WERI-Rb-1 (cell line): ENCODE measurements around the gene MYO18A.

Experiments used
- DNase-seq: peaks from one replicate; pipeline ENCODE4 v3.0.0-alpha.2; 2020
- H3K27ac ChIP-seq: fragments of 250-450 bp; sonication (Bioruptor Pico); 2 replicates; pipeline ENCODE4 v1.5.1; 2020; ENCODE audit warnings: mild to moderate bottlenecking, moderate library complexity
- H3K27me3 ChIP-seq: fragments of 250-450 bp; sonication (Bioruptor Pico); 2 replicates; pipeline ENCODE4 v1.5.1; 2021; ENCODE audit warnings: mild to moderate bottlenecking, low read depth, moderate library complexity; ENCODE audit not compliant: insufficient read depth, severe bottlenecking
- H3K36me3 ChIP-seq: fragments of 250-450 bp; sonication (Bioruptor Pico); 2 replicates; pipeline ENCODE4 v1.5.1; 2020; ENCODE audit warnings: mild to moderate bottlenecking, moderate library complexity
- H3K4me3 ChIP-seq: 2 replicates; pipeline ENCODE4 v1.5.1; 2011; ENCODE audit warnings: low read depth, mild to moderate bottlenecking, control low read depth, low read length
- H3K9me3 ChIP-seq: fragments of 250-450 bp; sonication (Bioruptor Pico); 2 replicates; pipeline ENCODE4 v1.5.1; 2021; ENCODE audit warnings: mild to moderate bottlenecking, moderate library complexity; ENCODE audit not compliant: severe bottlenecking
- CTCF ChIP-seq: IDR thresholded peaks from 2 replicates; pipeline ENCODE4 v1.5.1; 2011; ENCODE audit warnings: low read depth, mild to moderate bottlenecking, control low read depth, inconsistent platforms, low read length

The MYO18A gene

GRCh38 chr17:29166507-29166887 is 13.7 kb downstream of the MYO18A start:
- Histone ChIP-seq H3K4me3 (no peak overlapping the region), H3K27ac (no peak overlapping the region), H3K27me3 (no peaks in the 10 kb centered on the region), H3K36me3 (peaks cover 32% of the 10 kb centered on the region), H3K9me3 (no peaks in the 10 kb centered on the region)
- no peak for TF ChIP-seq CTCF
- no peak for DNase-seq

- Histone ChIP-seq H3K4me3 (no peak overlapping the region), H3K27me3 (no peaks in the 10 kb centered on the region), H3K27ac (no peak overlapping the region), H3K36me3 (peaks cover 32% of the 10 kb centered on the region), H3K9me3 (no peaks in the 10 kb centered on the region)
- TF ChIP-seq CTCF, result no peak
- DNase-seq, result no peak
These were observed 14.2 kb downstream of the MYO18A start for GRCh38 chr17:29165800-29166506.

- Histone ChIP-seq H3K27ac (peak overlapping the region; percentile 79), H3K36me3 (peaks cover 32% of the 10 kb centered on the region)
These were observed 14.9 kb downstream of the MYO18A start for GRCh38 chr17:29165261-29165660.

GRCh38 chr17:29163563-29163962 is 16.6 kb downstream of the MYO18A start:
- Histone ChIP-seq H3K36me3 (peaks cover 29% of the 10 kb centered on the region), H3K9me3 (no peaks in the 10 kb centered on the region)
- DNase-seq, result no peak

More at GRCh38 chr17:29165261-29165660, 14.9 kb downstream of the MYO18A start:
- H3K4me3 ChIP-seq, result no peak overlapping the region
- no peak for TF ChIP-seq CTCF
- no peak for DNase-seq
- no peaks in the 10 kb centered on the region for H3K27me3 ChIP-seq
- no peaks in the 10 kb centered on the region for H3K9me3 ChIP-seq

GRCh38 chr17:29162909-29163341 is 17.3 kb downstream of the MYO18A start:
- TF ChIP-seq CTCF, result no peak
- Histone ChIP-seq H3K27me3 (no peaks in the 10 kb centered on the region), H3K27ac (peak overlapping the region; percentile 79), H3K9me3 (no peaks in the 10 kb centered on the region), H3K4me3 (no peak overlapping the region), H3K36me3 (peaks cover 29% of the 10 kb centered on the region)
- peak; percentile 92 for DNase-seq

More at GRCh38 chr17:29163563-29163962, 16.6 kb downstream of the MYO18A start:
- H3K27me3 ChIP-seq, result no peaks in the 10 kb centered on the region
- peak overlapping the region; percentile 79 for H3K27ac ChIP-seq
- no peak for TF ChIP-seq CTCF
- no peak overlapping the region for H3K4me3 ChIP-seq
